Measurements from ENCODE around the gene PCSK1.

DNA sequence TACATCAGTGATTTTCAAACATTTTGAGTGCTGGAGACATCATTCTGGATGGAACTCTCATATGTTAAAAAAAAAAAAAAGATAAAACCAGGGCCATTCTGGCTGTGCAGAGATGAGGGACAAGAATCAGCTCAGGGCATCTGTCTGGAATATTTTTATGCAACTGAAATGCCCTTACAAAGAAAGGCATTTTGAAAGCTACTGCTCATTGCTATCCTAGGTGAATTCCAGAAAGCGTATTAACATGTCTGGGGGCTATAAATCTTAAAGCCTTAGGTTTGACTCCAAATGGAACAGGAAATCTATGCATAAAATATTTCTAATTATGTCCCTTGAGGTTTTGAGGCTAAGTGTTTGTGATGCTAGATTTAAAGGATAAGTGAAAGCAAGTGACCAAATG is 14.9 kb upstream of the PCSK1 start:
- TF ChIP-seq, protein P1, sequence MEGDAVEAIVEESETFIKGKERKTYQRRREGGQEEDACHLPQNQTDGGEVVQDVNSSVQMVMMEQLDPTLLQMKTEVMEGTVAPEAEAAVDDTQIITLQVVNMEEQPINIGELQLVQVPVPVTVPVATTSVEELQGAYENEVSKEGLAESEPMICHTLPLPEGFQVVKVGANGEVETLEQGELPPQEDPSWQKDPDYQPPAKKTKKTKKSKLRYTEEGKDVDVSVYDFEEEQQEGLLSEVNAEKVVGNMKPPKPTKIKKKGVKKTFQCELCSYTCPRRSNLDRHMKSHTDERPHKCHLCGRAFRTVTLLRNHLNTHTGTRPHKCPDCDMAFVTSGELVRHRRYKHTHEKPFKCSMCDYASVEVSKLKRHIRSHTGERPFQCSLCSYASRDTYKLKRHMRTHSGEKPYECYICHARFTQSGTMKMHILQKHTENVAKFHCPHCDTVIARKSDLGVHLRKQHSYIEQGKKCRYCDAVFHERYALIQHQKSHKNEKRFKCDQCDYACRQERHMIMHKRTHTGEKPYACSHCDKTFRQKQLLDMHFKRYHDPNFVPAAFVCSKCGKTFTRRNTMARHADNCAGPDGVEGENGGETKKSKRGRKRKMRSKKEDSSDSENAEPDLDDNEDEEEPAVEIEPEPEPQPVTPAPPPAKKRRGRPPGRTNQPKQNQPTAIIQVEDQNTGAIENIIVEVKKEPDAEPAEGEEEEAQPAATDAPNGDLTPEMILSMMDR (IDR thresholded peaks at IDR 0.05) = no peak
- TF ChIP-seq RCOR1 (IDR thresholded peaks at IDR 0.05; ENCODE audit: low read depth, low read length) = no peak
- TF ChIP-seq, protein P2, sequence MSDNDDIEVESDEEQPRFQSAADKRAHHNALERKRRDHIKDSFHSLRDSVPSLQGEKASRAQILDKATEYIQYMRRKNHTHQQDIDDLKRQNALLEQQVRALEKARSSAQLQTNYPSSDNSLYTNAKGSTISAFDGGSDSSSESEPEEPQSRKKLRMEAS (IDR thresholded peaks at IDR 0.05) = no peak
- TF ChIP-seq CEBPB (IDR thresholded peaks at IDR 0.05) = no peak
- no peak for TF ChIP-seq MAFK (IDR thresholded peaks at IDR 0.05; ENCODE audit: partially characterized antibody)
- TF ChIP-seq POLR2A (IDR thresholded peaks at IDR 0.05; ENCODE audit: low read length) = no peak
- TF ChIP-seq ESRRA (IDR thresholded peaks at IDR 0.05; ENCODE audit: borderline replicate concordance, low read length) = no peak
- no peak for TF ChIP-seq POLR2AphosphoS2 (conservative IDR thresholded peaks at IDR 0.05; ENCODE audit: low read length)
- TF ChIP-seq, protein P3, sequence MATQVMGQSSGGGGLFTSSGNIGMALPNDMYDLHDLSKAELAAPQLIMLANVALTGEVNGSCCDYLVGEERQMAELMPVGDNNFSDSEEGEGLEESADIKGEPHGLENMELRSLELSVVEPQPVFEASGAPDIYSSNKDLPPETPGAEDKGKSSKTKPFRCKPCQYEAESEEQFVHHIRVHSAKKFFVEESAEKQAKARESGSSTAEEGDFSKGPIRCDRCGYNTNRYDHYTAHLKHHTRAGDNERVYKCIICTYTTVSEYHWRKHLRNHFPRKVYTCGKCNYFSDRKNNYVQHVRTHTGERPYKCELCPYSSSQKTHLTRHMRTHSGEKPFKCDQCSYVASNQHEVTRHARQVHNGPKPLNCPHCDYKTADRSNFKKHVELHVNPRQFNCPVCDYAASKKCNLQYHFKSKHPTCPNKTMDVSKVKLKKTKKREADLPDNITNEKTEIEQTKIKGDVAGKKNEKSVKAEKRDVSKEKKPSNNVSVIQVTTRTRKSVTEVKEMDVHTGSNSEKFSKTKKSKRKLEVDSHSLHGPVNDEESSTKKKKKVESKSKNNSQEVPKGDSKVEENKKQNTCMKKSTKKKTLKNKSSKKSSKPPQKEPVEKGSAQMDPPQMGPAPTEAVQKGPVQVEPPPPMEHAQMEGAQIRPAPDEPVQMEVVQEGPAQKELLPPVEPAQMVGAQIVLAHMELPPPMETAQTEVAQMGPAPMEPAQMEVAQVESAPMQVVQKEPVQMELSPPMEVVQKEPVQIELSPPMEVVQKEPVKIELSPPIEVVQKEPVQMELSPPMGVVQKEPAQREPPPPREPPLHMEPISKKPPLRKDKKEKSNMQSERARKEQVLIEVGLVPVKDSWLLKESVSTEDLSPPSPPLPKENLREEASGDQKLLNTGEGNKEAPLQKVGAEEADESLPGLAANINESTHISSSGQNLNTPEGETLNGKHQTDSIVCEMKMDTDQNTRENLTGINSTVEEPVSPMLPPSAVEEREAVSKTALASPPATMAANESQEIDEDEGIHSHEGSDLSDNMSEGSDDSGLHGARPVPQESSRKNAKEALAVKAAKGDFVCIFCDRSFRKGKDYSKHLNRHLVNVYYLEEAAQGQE (IDR thresholded peaks at IDR 0.05) = no peak
- TF ChIP-seq, protein P4, sequence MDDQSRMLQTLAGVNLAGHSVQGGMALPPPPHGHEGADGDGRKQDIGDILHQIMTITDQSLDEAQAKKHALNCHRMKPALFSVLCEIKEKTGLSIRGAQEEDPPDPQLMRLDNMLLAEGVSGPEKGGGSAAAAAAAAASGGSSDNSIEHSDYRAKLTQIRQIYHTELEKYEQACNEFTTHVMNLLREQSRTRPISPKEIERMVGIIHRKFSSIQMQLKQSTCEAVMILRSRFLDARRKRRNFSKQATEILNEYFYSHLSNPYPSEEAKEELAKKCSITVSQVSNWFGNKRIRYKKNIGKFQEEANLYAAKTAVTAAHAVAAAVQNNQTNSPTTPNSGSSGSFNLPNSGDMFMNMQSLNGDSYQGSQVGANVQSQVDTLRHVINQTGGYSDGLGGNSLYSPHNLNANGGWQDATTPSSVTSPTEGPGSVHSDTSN (IDR thresholded peaks at IDR 0.05) = no peak
- no peak for TF ChIP-seq KDM5A (IDR thresholded peaks at IDR 0.05)
- no peak for TF ChIP-seq RFX5 (IDR thresholded peaks at IDR 0.05)
- TF ChIP-seq MAZ (IDR thresholded peaks at IDR 0.05; ENCODE audit: borderline replicate concordance, low read depth, low read length) = no peak
- no peak for TF ChIP-seq NFE2L2 (conservative IDR thresholded peaks at IDR 0.05; ENCODE audit: low read length)
